GM19463 (cell line): ENCODE measurements around the gene SCFD2.
A peak's percentile ranks its signal among the peaks of the same experiment; 100 is the strongest.
"Not testable (repeated sequence)": the region's sequence is repeated elsewhere in the genome, so short reads cannot be mapped to it uniquely, and the experiment has no call there.

Experiments
- ATAC-seq: cut with Tn5 transposase; IDR thresholded peaks from one replicate; pipeline ENCODE4 v1.9.1; 2021; ENCODE audit warnings: mild to moderate bottlenecking, moderate library complexity; ENCODE audit not compliant: unreplicated experiment

SCFD2 gene

DNA sequence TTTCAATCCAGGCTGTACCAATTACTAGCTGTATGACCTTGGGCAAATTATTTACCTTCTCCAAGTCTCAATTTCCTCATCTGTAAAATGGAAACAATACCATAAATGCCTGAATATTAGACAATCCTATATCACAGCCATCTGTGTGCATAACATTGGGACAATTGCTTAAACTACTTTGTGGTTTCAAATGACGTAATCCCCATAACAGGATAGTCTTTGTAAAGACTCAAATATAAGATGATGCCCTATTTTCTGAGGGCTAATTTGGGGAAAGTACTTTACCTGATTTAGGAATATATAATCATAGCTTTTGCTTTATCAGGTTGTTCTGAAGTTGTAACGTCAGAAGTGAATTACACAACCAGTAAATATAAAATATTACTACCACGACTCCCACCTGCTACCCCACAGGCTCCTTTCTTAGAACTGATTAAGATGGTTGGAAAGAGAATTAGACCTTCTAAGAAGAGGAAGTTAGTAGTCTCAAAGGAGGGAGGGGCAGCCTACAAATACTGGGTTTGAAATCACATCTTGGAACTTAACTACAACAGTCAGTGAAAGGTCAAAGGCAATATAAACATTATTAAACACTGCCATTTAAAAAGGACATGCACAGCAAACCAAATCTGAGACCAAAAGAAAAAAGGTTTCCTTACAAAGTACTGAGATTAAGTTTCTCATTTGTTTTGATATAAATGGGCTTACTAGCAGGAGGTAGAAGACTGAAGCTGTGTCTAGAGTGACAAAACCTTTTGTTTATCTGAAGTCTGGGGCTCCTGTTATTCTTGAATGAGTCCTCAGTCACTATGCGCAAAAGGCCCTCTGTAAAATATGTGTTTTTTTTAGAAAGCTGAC, 215.0 kb downstream of the SCFD2 start:
- ATAC-seq: no peak

DNA sequence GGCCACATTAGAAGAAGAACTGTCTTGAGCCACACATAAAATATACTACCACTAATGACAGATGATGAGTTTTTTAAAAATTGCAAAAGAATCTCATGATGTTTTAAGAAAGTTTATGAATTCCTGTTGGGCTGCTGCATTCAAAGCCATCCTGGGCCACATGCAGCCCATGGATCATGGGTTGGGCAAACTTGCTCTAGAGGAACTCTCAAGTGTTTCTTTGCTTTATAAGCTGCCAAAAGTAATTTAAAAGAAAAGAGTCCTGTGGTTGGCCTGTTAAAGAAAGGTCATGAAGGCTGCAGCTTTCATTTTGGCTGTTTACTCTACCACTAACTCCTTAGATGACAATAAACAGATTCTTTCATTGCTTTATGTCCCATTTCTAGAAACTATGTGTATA, 218.2 kb downstream of the SCFD2 start:
- no peak for ATAC-seq

DNA sequence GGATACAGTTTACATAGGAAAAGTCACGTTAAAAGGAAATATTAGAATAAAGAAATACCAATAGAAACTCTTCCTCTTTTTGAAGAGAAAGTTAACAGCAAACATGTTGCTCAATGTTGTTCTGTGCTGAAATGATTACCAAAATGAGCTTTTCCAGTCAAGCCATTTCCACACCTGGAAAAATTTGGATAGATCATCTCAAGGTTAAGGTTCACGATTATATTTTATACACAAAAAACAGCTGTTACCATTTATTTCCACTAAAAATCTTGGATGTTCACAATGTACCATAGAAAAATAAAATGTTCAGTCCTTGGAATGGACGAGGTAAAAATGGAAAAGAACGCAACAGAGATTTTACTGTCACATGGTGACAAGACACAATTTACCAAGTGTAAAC, 218.7 kb downstream of the SCFD2 start:
- ATAC-seq: no peak

DNA sequence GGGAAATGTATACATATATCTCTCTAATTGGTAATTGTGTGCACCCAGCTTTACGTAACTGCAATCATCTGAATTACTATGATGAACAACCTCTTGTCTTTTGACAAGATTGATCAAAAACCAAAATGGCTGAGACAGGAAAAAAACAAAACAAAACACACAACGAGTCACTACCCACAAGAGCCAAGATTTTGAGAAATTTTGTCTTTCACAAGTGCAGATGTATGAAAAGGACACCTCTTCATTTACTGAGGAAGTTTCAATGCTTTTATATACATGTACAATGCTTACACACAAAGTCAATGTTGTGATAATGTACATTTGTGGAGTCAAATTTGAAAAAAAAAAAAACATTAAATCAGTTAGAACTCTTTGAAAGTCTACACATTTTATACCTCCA, 224.6 kb downstream of the SCFD2 start:
- ATAC-seq: no peak

DNA sequence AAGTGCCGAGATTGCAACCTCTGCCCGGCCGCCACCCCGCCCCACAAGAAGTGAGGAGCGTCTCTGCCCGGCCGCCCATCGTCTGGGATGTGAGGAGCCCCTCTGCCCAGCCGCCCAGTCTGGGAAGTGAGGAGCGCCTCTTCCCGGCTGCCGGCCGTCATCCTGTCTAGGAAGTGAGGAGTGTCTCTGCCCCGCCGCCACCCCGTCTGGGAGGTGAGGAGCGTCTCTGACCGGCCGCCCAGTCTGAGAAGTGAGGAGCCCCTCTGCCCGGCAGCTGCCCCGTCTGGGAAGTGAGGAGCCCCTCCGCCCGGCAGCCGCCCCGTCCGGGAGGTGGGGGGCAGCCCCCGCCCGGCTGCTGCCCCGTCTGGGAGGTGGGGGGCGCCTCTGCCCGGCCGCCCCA, 226.6 kb downstream of the SCFD2 start:
- ATAC-seq: not testable (repeated sequence)

DNA sequence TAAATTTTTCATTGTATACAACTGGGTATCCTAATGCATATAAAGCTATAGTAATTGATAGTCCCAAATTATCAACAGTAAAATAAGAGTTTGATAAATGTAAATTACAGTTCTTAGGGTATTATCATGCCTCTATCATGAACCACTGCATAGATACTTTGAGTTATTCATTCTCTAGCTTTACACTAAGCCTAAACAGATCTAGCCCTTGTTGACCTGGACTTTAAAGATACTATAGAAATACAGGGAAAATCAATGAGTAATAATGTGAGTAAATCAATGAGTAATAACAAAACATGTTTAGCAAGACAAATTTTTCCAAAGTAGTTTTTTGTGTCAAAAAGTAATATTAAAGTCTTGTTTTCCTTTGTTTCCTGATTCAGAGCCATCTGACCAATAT, 228.4 kb downstream of the SCFD2 start:
- ATAC-seq: no peak

DNA sequence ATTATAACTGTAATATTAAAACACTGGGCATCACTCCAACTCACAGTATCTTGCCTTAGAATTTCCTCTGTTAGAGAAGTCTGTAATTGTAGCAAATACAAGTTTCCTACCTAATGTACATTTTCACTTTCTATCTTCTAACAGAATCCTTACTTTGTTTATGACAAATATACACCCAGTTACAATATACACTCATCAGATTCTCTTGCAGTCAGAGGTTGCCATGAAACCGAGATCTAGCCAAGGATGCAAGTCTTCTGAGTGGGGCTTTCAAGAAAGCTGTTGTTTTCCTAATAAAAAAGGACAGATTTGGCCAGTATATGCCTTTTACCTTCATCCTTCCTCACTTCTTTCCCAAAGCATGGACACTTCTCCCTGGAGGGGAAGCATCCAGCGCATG, 228.9 kb downstream of the SCFD2 start:
- ATAC-seq: no peak

DNA sequence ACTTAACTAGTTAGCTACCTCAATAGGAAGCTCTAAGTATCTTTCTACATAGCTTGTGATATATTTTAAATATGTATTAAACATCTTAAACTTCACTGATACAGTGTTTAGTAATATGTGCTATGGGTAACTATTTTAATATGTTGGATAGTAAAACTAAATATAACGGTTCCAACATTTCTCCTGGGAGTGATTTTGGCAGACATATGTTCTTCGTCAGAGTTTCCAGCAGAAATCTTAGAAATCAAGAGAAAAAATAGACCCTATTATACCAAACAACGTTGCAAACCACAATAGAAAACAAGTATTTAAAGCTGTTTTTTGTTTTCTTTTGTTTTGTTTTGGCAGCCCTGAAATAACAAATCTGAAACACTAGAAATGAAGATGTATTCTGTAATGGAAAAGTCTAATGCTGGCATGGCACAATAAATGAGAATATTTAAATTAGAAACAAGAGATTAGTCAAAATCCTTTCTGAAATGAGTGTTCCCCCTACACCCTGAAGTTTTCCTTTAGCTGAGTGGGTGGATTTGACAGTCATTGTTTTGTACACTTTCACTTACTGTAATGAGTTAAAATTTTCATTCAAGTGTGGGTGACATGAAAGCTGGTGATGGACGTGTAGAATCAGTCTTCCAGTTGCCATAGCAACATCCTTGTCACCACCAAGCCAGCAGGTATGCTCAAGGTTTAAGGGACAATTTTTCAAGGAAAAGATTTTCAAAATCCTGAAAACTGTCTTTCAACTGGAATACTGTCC, 233.5 kb downstream of the SCFD2 start:
- peak; percentile 57 for ATAC-seq

DNA sequence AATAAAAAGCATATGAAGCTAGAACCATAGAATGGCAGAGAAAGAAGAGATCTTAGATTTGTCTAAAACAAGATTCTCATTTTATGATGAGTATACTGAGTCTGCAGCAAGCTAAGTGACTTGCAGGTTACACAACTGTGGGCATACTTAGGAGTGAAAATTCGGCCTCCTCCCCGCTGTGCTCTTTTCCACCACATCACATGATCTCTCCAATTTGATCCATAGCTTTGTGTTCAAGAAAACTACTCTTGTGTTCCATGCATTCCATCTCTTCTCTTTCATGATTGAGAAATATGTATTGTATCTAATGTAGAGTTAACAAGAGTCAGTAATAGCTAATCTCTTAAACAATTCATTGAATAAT, 234.3 kb downstream of the SCFD2 start:
- ATAC-seq: no peak

DNA sequence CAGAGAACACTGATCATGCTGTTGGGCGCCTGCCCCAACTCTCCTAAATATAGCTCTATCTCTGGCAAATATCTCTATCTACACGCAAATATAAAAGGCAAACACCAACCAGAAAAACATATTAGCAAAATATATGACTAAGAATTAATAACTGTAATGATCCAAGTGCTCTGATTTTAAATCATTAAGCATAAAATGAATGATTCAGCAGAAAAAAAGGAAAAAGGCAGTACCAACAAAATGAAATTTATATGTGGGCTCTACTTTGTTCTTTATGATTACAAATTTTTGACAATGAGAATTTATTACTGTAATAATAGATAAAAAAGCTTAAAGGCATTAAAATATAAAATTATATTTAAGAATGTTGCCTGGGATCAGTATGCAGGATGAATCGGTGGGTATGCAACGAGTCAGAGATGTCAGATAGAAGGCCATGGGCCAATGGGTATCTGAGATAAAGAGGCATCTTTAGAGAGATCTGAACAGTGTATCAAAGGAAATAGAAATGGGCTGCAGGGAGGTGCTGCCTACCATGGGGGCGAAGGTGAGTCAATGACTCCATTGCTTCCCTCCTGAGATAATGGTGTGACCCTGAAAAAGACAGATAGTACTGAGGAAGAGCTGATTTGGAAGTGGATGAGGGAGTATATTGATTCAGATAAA, 234.8 kb downstream of the SCFD2 start:
- ATAC-seq: no peak

DNA sequence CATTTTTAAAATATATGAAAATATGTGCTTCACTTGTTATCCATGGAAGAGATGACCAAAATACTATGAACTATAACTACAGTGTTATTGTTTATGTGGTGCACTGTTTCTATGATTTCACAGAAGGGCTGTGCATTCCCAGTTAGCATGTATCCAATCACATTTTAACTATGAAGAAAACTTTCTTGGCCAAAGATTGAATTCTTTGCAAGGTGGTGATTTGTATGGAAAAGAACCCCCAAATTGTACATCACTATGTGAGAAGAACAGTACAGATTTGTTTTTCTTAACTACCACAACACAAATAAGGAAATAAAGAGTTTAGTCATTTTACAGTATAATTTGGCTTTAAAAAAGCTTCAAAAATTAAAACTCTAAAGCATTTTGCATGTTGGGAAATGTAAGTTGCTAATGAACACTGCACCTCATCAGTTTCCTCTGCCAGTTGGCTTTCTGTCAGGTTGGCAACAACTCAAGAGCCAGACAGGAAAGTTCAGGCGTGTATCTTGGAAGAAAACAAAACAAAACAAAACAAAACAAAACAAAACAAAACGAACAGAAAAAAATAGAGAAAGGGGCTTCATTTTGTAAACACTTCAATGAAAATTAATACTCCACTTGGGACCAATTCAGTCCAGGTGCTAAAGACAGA, 237.0 kb downstream of the SCFD2 start:
- ATAC-seq: no peak

DNA sequence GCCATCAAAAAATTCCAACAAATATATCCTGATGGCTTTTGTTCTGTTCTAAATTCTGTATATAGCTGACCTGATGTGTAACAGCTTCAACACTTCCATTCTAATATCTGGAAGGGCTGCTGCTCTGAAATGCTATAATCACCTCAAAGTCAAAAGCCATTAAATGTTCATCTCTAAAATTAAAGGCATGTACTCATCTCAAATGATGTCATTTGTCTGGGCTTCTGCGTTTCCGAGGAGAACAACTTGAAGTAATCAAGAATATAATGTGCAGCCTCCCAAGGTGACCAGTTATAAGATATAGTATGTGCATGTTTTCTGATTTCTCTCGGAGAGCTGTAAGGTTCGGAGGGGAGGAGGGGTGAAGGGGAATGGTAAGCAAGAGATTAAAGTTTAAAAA, 237.6 kb downstream of the SCFD2 start:
- ATAC-seq: no peak

DNA sequence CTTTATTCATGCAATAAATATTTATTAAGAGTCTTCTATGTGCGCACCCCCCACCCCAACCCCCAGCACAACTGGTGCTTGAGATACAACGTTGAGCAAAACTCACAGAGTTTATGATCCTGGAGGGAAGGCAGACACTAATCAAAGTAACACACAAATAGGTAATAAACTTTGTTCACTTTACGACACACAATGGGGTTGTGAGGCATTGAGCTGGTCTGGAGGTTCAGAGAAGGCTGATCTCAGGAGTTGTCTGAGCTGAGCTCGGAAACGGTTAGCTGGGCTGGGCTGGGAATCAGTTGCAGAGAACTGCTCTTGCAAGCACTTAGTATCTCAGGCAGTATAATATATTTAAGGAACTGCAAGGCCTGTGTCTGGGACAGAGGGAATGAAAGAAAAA, 238.5 kb downstream of the SCFD2 start:
- no peak for ATAC-seq

DNA sequence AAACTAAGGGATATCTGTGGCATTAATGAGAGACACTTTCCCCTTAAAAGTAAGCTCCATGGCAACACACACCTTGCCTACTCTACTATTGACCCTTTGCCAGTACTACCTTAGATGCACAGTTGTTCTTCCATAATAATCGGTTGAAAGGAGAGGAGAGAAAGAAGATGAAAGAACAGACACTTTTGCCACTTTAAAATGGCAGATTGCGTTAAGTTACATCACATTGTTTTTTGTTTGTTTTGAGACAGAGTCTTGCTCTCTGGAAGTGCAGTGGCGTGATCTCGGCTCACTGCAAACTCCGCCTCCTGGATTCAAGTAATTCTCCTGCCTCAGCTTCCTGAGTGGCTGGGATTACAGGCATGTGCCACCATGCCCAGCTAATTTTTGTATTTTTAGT, 239.8 kb downstream of the SCFD2 start:
- ATAC-seq: no peak

DNA sequence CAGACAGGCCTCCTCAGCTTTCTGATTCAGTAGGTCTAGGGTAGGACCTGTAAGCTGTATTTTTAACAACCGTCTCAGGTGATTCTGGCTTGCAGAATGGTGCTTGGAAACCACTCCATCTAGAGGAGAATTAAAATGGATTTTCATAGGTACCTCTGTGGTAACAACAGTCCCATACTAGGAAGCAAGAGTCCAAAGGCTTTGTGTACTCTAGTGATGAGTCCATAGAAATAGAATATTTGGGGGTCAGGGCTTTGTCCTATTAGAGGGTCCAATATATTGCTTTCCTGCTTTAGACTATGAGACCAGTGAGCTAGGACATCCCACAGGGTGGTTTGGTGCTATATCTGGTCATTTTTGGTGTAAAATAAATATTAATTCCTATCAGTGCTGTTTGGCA, 242.0 kb downstream of the SCFD2 start:
- no peak for ATAC-seq

DNA sequence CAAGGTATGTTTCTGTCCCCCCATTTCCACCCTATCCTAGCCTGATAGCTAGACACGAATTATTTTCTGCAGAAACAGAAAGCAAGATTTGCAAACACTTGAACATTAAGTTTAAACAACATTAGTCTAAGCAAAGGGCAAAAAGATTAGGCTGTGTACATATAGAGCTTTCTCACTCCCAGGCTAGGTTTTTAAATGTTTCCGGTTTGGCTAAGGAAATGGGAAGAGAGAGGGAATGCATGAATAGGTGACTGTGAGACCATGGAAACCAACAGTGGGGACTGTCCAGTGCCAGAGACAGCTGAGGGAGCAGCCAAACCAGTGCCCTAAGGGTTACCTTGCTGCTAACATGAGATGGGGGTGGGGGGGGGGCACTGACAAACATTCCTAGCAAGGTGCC, 242.7 kb downstream of the SCFD2 start:
- ATAC-seq: no peak

DNA sequence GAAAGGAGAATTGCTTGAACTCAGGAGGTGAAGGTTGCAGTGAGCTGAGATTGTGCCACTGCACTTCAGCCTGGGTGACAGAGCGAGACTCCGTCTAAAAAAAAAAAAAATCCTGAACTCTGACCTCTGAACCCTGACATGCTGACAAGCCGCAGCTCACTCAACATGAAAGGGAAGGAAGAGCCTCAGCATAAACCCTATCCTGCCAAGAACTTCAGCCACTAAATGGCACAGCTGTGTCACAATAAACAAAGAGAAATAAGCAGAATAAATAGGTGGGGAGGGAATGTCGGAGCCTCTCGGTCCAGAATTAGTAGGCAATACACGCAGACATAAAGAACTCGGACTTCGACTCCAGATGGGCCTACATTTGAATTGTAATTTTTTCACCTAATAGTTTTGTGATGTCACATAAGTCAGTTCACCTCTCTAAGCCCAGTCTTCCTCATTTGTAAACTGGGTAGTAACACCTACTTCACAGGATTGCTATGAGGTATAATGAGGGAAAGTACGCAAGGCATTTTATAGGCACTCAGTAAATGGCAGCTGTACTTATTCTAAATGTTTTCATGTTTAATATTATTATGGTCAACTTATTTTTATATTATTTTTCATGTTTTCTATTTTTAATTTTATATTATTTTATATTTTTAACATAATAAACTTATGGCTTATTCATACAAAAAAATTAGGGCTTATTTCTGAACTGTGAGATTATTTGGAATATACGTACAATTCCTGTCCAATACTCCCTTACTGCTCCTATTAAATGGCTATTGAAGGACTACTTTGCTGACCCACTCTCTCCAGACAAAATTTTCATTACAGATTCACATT, 243.4 kb downstream of the SCFD2 start:
- no peak for ATAC-seq

DNA sequence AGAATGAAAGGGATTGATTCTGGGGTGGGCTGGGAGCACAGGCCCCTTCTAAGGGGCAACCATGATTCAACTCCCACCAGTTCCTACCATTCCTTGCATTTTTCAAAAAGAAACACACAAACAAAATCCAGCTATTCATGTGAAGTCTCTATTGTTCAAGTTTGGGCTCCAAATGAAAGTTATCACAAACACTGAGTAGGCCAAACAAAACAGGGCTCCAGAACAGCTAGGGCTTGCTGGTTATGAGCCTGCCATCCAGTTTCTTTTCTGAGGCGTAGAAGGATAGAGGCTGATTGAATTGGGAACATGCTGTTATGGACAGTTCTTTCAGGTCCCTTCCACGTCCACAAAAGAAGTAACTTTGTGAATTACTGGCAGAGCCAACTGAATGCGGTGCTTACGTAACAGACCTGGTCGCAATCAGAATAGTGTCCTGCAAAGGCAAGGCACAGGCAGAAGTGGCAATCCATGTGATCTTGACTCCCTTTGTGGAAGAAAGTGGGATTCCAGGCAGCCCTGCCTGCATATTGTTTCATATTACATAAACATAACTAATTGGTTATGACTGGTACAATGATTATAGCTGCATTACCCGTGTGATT, 244.5 kb downstream of the SCFD2 start:
- ATAC-seq: no peak

DNA sequence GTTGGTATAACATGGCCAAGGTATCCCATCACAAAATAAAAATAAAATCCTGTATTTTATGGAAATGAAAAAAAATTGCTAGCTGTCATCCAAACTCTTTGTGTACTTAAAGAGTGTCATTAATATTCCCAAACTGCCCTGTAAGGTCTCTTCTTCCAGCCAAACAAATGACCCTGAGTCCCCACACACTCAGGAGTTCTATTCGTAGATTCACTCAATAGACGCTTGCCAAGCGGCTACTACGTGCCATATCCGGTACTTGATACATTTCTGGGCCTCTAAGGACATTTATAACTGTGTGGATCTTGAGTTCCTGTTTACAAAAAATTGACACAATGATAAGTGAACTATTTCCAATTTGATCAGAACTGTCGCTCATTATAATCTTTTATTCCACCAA, 245.1 kb downstream of the SCFD2 start:
- ATAC-seq: no peak

DNA sequence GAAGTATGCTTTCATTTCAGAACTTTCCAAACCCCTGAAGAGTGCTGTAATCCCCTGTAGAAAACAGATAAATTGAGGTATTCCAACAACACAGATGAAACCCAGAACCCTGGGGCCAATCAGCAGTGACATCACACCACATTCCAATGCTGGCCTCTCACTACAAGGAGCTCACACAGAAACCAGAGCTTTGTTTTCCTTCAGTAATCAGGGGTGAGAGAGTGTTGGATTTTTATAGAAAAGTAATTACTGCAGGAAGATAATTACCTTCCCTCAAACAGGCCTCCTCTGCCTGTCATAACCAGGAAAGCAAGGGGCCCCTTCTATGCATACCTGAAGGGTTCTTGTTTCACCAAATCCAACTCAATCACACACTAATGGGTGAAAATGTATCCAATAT, 246.2 kb downstream of the SCFD2 start:
- ATAC-seq: no peak
